ENCODE measurements around the gene ZGPAT. TPM values are rescaled to one million over a fixed set of nuclear protein-coding genes. Genes with fewer than 3 reads are reported as not detected.

ZGPAT gene
- total RNA-seq, 1 experiment from 2014 or later: 35.8 TPM

DNA sequence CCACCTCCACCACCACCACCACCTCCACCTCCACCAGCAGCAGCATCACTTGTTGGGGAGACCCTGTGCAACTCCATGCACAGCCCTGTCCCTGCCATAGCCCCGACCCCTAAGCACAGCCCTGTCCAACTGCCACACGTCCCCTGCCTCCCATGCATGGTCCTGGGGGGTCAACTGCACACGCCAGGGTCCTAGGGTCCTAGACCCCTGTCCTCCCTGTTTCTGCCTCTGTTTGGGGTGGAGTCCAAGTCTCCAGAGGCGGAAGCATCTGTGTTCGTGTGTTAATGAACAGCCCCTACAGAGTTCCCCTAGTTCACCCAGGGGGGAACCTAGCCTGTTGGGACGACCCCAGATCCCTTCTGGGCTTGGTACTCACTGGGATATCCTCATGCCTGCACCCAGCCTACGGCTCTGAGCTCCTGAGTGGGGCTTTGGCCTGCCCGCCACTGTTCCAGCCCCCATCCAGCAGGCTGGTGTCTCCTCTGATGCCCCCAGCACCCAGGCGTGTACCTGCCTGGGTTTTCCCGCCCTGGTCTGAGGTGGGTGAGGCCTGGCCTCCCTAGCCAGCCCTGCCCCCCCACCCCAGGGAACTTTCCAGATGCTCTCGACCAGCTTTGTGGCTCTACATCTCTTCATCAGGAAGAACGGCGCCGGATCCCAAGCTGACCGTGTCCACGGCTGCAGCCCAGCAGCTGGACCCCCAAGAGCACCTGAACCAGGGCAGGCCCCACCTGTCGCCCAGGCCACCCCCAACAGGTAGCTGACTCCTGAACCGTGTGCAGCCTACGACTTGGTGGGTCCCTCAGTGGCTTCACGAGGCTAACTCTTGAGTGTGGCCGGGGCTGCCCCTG lies 13.9 kb upstream of the ZGPAT start:
- in situ Hi-C loops (cut with HindIII; ENCODE audit: low pct_unique_long_range_greater_than_20kb, low sequenced_read_pairs): no loop called here
- ChIA-PET CTCF (no interaction called here), POLR2A (no interaction called here)

GRCh38 chr20:63694584-63695423 lies 13.0 kb upstream of the ZGPAT start:
- ChIA-PET POLR2A (no interaction called here), CTCF (no interaction called here)
- BruUV-seq (replicated peaks): no TSS peak
- no peaks in the 10 kb centered on the region for H3K9me3 ChIP-seq (ENCODE audit: control insufficient read depth, insufficient read depth, low read depth, low read length)
- ATAC-seq: no peak
- H3K27me3 ChIP-seq (ENCODE audit: control insufficient read depth, insufficient read depth, low read length): no peaks in the 10 kb centered on the region
- H3K27ac ChIP-seq (ENCODE audit: low read length): 0 out of 2 replicates have a peak overlapping the region, but pooled peaks have one; percentile 23
- no peak for DNase-seq (ENCODE audit: low read depth, low spot score)
- H3K36me3 ChIP-seq (ENCODE audit: control insufficient read depth, insufficient read depth, low read length): no peaks in the 10 kb centered on the region
- peaks cover 43% of the 10 kb centered on the region for H3K4me1 ChIP-seq (ENCODE audit: control insufficient read depth, insufficient read depth, low read length)
- intact Hi-C loops (cut with micrococcal nuclease; ENCODE audit: unreplicated experiment) (no loop called here), in situ Hi-C loops (cut with HindIII; ENCODE audit: low pct_unique_long_range_greater_than_20kb, low sequenced_read_pairs) (no loop called here)
- no peak overlapping the region for H3K4me3 ChIP-seq (ENCODE audit: low read depth in 2 of 2, low read length in 2 of 2)
- no peak for TF ChIP-seq REST (IDR thresholded peaks at IDR 0.05; ENCODE audit: insufficient read depth in 1 of 2, low read depth in 2 of 2, low read length in 1 of 2)
- TF ChIP-seq, protein P1, sequence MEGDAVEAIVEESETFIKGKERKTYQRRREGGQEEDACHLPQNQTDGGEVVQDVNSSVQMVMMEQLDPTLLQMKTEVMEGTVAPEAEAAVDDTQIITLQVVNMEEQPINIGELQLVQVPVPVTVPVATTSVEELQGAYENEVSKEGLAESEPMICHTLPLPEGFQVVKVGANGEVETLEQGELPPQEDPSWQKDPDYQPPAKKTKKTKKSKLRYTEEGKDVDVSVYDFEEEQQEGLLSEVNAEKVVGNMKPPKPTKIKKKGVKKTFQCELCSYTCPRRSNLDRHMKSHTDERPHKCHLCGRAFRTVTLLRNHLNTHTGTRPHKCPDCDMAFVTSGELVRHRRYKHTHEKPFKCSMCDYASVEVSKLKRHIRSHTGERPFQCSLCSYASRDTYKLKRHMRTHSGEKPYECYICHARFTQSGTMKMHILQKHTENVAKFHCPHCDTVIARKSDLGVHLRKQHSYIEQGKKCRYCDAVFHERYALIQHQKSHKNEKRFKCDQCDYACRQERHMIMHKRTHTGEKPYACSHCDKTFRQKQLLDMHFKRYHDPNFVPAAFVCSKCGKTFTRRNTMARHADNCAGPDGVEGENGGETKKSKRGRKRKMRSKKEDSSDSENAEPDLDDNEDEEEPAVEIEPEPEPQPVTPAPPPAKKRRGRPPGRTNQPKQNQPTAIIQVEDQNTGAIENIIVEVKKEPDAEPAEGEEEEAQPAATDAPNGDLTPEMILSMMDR (IDR thresholded peaks at IDR 0.05): no peak
- TF ChIP-seq TCF7L2 (IDR thresholded peaks at IDR 0.05; ENCODE audit: low read depth, low read length): no peak
- no peak for TF ChIP-seq POLR2AphosphoS5 (IDR thresholded peaks at IDR 0.05; ENCODE audit: low read depth, low read length)

More for the DNA sequence above, 13.9 kb upstream of the ZGPAT start:
- no peak overlapping the region for H3K4me3 ChIP-seq (ENCODE audit: low read depth in 2 of 2, low read length in 2 of 2)
- ATAC-seq (no peak), DNase-seq (ENCODE audit: low read depth, low spot score) (no peak)
- H3K36me3 ChIP-seq (ENCODE audit: control insufficient read depth, insufficient read depth, low read length): no peaks in the 10 kb centered on the region
- BruUV-seq (replicated peaks): no TSS peak
- H3K27ac ChIP-seq (ENCODE audit: low read length): no peak overlapping the region; the same call in 1 of the 2 replicates
- TF ChIP-seq, protein P1 (IDR thresholded peaks at IDR 0.05): no peak
- TF ChIP-seq TCF7L2 (IDR thresholded peaks at IDR 0.05; ENCODE audit: low read depth, low read length) (no peak), POLR2AphosphoS5 (IDR thresholded peaks at IDR 0.05; ENCODE audit: low read depth, low read length) (no peak), REST (IDR thresholded peaks at IDR 0.05; ENCODE audit: insufficient read depth in 1 of 2, low read depth in 2 of 2, low read length in 1 of 2) (no peak), SIN3A (IDR thresholded peaks at IDR 0.05; ENCODE audit: borderline replicate concordance, insufficient read depth, low read depth, low read length) (no peak)
- H3K4me1 ChIP-seq (ENCODE audit: control insufficient read depth, insufficient read depth, low read length): peaks cover 35% of the 10 kb centered on the region
- H3K9me3 ChIP-seq (ENCODE audit: control insufficient read depth, insufficient read depth, low read depth, low read length): no peaks in the 10 kb centered on the region
- H3K27me3 ChIP-seq (ENCODE audit: control insufficient read depth, insufficient read depth, low read length): no peaks in the 10 kb centered on the region
- intact Hi-C loops (cut with micrococcal nuclease; ENCODE audit: unreplicated experiment): no loop called here

Data from Panc1 (cell line).